HL-60 (cell line): ENCODE results near the gene BLOC1S1.

ENCODE experiments used
- DNase-seq, 2 experiments: peaks; one replicate each; pipeline ENCODE4 v3.0.0-alpha.2; 2010 to 2020; ENCODE audit warnings: low read depth in 1 of 2, low spot score in 1 of 2
- H3K27ac ChIP-seq: fragments of 250-450 bp; sonication (Bioruptor Pico); replicated peaks from 2 replicates; pipeline ENCODE4 v1.5.1; 2020; ENCODE audit warnings: mild to moderate bottlenecking, moderate library complexity
- H3K27me3 ChIP-seq: fragments of 250-450 bp; sonication (Bioruptor Pico); 2 replicates; pipeline ENCODE4 v1.5.1; 2021; ENCODE audit warnings: mild to moderate bottlenecking, moderate library complexity; ENCODE audit not compliant: insufficient read depth, poor library complexity, severe bottlenecking
- H3K4me3 ChIP-seq: replicated peaks from 2 replicates; pipeline ENCODE4 v1.5.1; 2011; ENCODE audit warnings: mild to moderate bottlenecking, control low read depth, low read length; ENCODE audit not compliant: insufficient read depth
- CTCF ChIP-seq: IDR thresholded peaks from one replicate; pipeline ENCODE4 v1.5.1; 2011; ENCODE audit warnings: low read length, control low read depth, inconsistent platforms; ENCODE audit not compliant: insufficient read depth
- GABPA ChIP-seq: IDR thresholded peaks from 2 replicates; pipeline ENCODE4 v1.6.1; 2012; ENCODE audit warnings: low read depth
- POLR2AphosphoS5 ChIP-seq: IDR thresholded peaks from 2 replicates; pipeline ENCODE4 v1.6.1; 2012; ENCODE audit warnings: low read depth
- REST ChIP-seq: IDR thresholded peaks from 2 replicates; pipeline ENCODE4 v1.6.1; 2012; ENCODE audit warnings: low read depth; ENCODE audit not compliant: insufficient replicate concordance
- SPI1 ChIP-seq: IDR thresholded peaks from 2 replicates; pipeline ENCODE4 v1.6.1; 2012; ENCODE audit warnings: low read depth, mild to moderate bottlenecking, borderline replicate concordance

BLOC1S1 gene

GRCh38 chr12:55762646-55763045 is 46.8 kb downstream of the BLOC1S1 start:
- TF ChIP-seq POLR2AphosphoS5 (no peak), SPI1 (no peak)
- Histone ChIP-seq H3K27ac (no peak overlapping the region), H3K4me3 (no peak overlapping the region), H3K27me3 (no peaks in the 10 kb centered on the region)
- DNase-seq = no peak

GRCh38 chr12:55765736-55766290 is 50.0 kb downstream of the BLOC1S1 start:
- no peak overlapping the region for H3K4me3 ChIP-seq
- H3K27ac ChIP-seq = no peak overlapping the region
- no peak for DNase-seq
- no peaks in the 10 kb centered on the region for H3K27me3 ChIP-seq
- TF ChIP-seq SPI1 = no peak
- no peak for TF ChIP-seq POLR2AphosphoS5
- no peak for TF ChIP-seq GABPA
- TF ChIP-seq CTCF = no peak
- no peak for TF ChIP-seq REST

- Histone ChIP-seq H3K4me3 (no peak overlapping the region), H3K27me3 (no peaks in the 10 kb centered on the region), H3K27ac (no peak overlapping the region)
- DNase-seq = no peak
- TF ChIP-seq POLR2AphosphoS5 = no peak
- no peak for TF ChIP-seq SPI1
- TF ChIP-seq REST = no peak
Observed at GRCh38 chr12:55767156-55767555, 51.3 kb downstream of the BLOC1S1 start.
